HepG2 (cell line): ENCODE measurements around the gene SUPT6H. TPM values are rescaled to one million over a fixed set of nuclear protein-coding genes. Genes with fewer than 3 reads are reported as not detected.

ENCODE experiments used
- ARHGAP35 ChIP-seq: sonication (generic); formaldehyde crosslinking; IDR thresholded peaks from 2 replicates; pipeline ENCODE4 v1.9.0; 2022; ENCODE audit warnings: mild to moderate bottlenecking, inconsistent platforms, moderate library complexity, missing genetic modification reagents, borderline replicate concordance
- CENPX ChIP-seq: sonication (generic); formaldehyde crosslinking; IDR thresholded peaks from 2 replicates; pipeline ENCODE4 v1.9.0; 2021; ENCODE audit warnings: mild to moderate bottlenecking, missing genetic modification reagents, moderate library complexity
- E2F2 ChIP-seq: sonication (generic); formaldehyde crosslinking; IDR thresholded peaks from 2 replicates; pipeline ENCODE4 v1.4.0; 2020; ENCODE audit warnings: missing genetic modification reagents, borderline replicate concordance
- EEA1 ChIP-seq: sonication (generic); formaldehyde crosslinking; IDR thresholded peaks from 2 replicates; pipeline ENCODE4 v1.5.1; 2020; ENCODE audit warnings: mild to moderate bottlenecking, missing genetic modification reagents, borderline replicate concordance
- HNF1B ChIP-seq: sonication (generic); formaldehyde crosslinking; IDR thresholded peaks from 2 replicates; pipeline ENCODE4 v1.5.1; 2020; ENCODE audit warnings: mild to moderate bottlenecking, moderate library complexity, missing genetic modification reagents
- MTA1 ChIP-seq: sonication (generic); formaldehyde crosslinking; IDR thresholded peaks from 2 replicates; pipeline ENCODE4 v1.4.0; 2020; ENCODE audit warnings: missing genetic modification reagents, mild to moderate bottlenecking, borderline replicate concordance
- SCMH1 ChIP-seq: sonication (generic); formaldehyde crosslinking; IDR thresholded peaks from 2 replicates; pipeline ENCODE4 v1.9.0; 2021; ENCODE audit warnings: missing genetic modification reagents, mild to moderate bottlenecking, borderline replicate concordance
- SMAD9 ChIP-seq: sonication (generic); formaldehyde crosslinking; IDR thresholded peaks from 2 replicates; pipeline ENCODE4 v1.5.1; 2020; ENCODE audit warnings: mild to moderate bottlenecking, missing genetic modification reagents
- SSRP1 ChIP-seq: IDR thresholded peaks from 2 replicates; pipeline ENCODE4 v1.6.1; 2016; ENCODE audit warnings: control low read depth
- THYN1 ChIP-seq: sonication (generic); formaldehyde crosslinking; IDR thresholded peaks from 2 replicates; pipeline ENCODE4 v1.8.1; 2023; ENCODE audit warnings: low read depth, mild to moderate bottlenecking, moderate library complexity, missing genetic modification reagents, borderline replicate concordance
- ZBTB8A ChIP-seq: sonication (generic); formaldehyde crosslinking; IDR thresholded peaks from 2 replicates; pipeline ENCODE4 v1.4.0; 2020; ENCODE audit warnings: mild to moderate bottlenecking, low read depth, missing genetic modification reagents, borderline replicate concordance
- ZNF563 ChIP-seq: sonication (generic); formaldehyde crosslinking; IDR thresholded peaks from 2 replicates; pipeline ENCODE4 v1.8.0; 2022; ENCODE audit warnings: mild to moderate bottlenecking, moderate library complexity, missing genetic modification reagents
- ZNF615 ChIP-seq: sonication (generic); formaldehyde crosslinking; IDR thresholded peaks from 2 replicates; pipeline ENCODE4 v1.5.0; 2020; ENCODE audit warnings: mild to moderate bottlenecking, missing genetic modification reagents, borderline replicate concordance
- ZNF704 ChIP-seq: sonication (generic); formaldehyde crosslinking; IDR thresholded peaks from 2 replicates; pipeline ENCODE4 v1.8.1; 2023; ENCODE audit warnings: mild to moderate bottlenecking, inconsistent platforms, moderate library complexity, missing genetic modification reagents, borderline replicate concordance
- ZNF784 ChIP-seq: sonication (generic); formaldehyde crosslinking; IDR thresholded peaks from 2 replicates; pipeline ENCODE4 v1.5.1; 2020; ENCODE audit warnings: missing genetic modification reagents, mild to moderate bottlenecking, borderline replicate concordance
- polyA plus RNA-seq, 8 experiments: library from polyadenylated mRNA; depleted of rRNA in 3 of 8; stranded (reverse) in 7 of 8; unstranded in 1 of 8; fragments of >200 nt; fragmentation: Illumina TruSeq in 4 of 8; extraction: Trizol in 4 of 8; gene quantifications; 2 replicates each; pipeline versions ENCODE4 v1.2.1 to v1.2.3, GENCODE V29; 2011 to 2016; ENCODE audit warnings: low read depth in 4 of 8, missing spikeins in 1 of 8, mixed read lengths in 1 of 8; ENCODE audit not compliant: insufficient read depth in 1 of 8
- total RNA-seq, 5 experiments: library from RNA; depleted of rRNA; stranded (reverse); fragments of >200 nt; fragmentation: Illumina TruSeq; extraction: Trizol; gene quantifications; 2 replicates each; pipeline ENCODE4 v1.2.3, GENCODE V29; 2016; ENCODE audit warnings: low read depth in 1 of 5
- TF ChIP-seq, protein P1 (sequence below): IDR thresholded peaks from 2 replicates; pipeline ENCODE4 v1.6.1; 2016; ENCODE audit warnings: control low read depth
- TF ChIP-seq, protein P2 (sequence below): sonication (generic); formaldehyde crosslinking; IDR thresholded peaks from 2 replicates; pipeline ENCODE4 v1.4.0; 2020; ENCODE audit warnings: mild to moderate bottlenecking, missing genetic modification reagents, borderline replicate concordance
- TF ChIP-seq, protein P3 (sequence below): sonication (generic); formaldehyde crosslinking; IDR thresholded peaks from 2 replicates; pipeline ENCODE4 v1.5.1; 2020; ENCODE audit warnings: mild to moderate bottlenecking, missing genetic modification reagents, borderline replicate concordance

SUPT6H gene
- total and polyA plus RNA-seq, 2 of the 13 experiments (the other 11 are each of a cell fraction or from before 2014, with no cell fraction given) = 32.7 to 39.9 TPM

GRCh38 chr17:28728364-28729200 lies 66.6 kb downstream of the SUPT6H start, which contains the start of gene NEK8 (continued):
- TF ChIP-seq ZNF704 (CRISPR knock-in tag) (no peak), EEA1 (0 out of 2 replicates have a peak, but pooled peaks have one; percentile 71), HNF1B (CRISPR knock-in tag) (peak; percentile 71), SSRP1 (CRISPR knock-in tag) (no peak), ZNF784 (CRISPR knock-in tag) (0 out of 2 replicates have a peak, but pooled peaks have one; percentile 27), SCMH1 (CRISPR knock-in tag) (no peak), MTA1 (CRISPR knock-in tag) (peak; percentile 75), THYN1 (CRISPR knock-in tag) (no peak), ZNF615 (CRISPR knock-in tag) (no peak), ZNF563 (CRISPR knock-in tag) (no peak), E2F2 (CRISPR knock-in tag) (no peak), CENPX (CRISPR knock-in tag) (no peak), ZBTB8A (CRISPR knock-in tag) (no peak), ARHGAP35 (CRISPR knock-in tag) (no peak), SMAD9 (CRISPR knock-in tag) (no peak)
- TF ChIP-seq, protein P1, sequence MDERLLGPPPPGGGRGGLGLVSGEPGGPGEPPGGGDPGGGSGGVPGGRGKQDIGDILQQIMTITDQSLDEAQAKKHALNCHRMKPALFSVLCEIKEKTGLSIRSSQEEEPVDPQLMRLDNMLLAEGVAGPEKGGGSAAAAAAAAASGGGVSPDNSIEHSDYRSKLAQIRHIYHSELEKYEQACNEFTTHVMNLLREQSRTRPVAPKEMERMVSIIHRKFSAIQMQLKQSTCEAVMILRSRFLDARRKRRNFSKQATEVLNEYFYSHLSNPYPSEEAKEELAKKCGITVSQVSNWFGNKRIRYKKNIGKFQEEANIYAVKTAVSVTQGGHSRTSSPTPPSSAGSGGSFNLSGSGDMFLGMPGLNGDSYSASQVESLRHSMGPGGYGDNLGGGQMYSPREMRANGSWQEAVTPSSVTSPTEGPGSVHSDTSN (CRISPR knock-in tag) = no peak
- TF ChIP-seq, protein P2, sequence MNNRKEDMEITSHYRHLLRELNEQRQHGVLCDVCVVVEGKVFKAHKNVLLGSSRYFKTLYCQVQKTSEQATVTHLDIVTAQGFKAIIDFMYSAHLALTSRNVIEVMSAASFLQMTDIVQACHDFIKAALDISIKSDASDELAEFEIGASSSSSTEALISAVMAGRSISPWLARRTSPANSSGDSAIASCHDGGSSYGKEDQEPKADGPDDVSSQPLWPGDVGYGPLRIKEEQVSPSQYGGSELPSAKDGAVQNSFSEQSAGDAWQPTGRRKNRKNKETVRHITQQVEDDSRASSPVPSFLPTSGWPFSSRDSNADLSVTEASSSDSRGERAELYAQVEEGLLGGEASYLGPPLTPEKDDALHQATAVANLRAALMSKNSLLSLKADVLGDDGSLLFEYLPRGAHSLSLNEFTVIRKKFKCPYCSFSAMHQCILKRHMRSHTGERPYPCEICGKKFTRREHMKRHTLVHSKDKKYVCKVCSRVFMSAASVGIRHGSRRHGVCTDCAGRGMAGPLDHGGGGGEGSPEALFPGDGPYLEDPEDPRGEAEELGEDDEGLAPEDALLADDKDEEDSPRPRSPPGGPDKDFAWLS = no peak
- TF ChIP-seq, protein P3, sequence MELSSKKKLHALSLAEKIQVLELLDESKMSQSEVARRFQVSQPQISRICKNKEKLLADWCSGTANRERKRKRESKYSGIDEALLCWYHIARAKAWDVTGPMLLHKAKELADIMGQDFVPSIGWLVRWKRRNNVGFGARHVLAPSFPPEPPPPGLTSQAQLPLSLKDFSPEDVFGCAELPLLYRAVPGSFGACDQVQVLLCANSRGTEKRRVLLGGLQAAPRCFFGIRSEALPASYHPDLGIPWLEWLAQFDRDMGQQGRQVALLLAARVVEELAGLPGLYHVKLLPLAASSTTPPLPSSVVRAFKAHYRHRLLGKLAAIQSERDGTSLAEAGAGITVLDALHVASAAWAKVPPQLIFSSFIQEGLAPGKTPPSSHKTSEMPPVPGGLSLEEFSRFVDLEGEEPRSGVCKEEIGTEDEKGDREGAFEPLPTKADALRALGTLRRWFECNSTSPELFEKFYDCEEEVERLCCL (CRISPR knock-in tag) = no peak
